ENCODE measurements around the gene OPN1SW. TPM values are rescaled to one million over a fixed set of nuclear protein-coding genes. Genes with fewer than 3 reads are reported as not detected.
A peak's percentile ranks its signal among the peaks of the same experiment; 100 is the strongest.

The OPN1SW gene
- total and polyA plus RNA-seq, 9 of the 15 experiments (the other 6 are each of a cell fraction or from before 2014, with no cell fraction given) = 0.84 to 1.0 TPM; not detected in 7

DNA sequence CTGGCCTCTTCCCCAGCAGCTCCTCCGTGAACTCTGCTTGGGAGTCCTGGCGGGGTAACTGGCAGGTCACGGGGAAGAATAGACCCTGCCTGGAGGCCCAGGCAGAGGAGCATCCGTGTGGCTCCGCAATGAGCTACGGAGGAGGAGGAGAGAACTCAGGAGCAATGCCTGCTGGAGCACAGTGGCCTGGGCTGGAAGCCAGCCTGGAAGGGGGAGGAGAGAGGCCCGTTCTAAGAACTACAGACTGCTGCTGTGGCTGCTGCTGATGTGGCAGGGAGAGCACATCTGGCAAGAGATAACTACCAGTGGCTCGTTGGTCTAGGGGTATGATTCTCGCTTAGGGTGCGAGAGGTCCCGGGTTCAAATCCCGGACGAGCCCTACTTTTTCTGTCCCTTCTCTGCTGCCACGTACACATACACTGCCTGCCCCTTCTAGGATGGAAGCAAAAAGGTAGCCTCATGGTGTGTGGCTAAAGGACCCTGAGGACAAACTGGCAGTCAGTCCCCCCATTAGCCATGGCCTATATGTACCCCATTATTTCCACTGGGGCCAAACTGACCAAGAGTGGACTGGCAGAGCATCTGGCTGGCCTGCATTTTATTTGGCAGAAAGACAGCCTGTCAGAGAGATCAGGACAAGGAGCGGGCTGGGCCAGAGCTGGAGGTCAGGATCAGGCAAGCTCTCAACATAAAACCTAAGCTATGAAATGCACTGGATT, 7.7 kb upstream of the OPN1SW start (continued):
- TF ChIP-seq, protein P1, sequence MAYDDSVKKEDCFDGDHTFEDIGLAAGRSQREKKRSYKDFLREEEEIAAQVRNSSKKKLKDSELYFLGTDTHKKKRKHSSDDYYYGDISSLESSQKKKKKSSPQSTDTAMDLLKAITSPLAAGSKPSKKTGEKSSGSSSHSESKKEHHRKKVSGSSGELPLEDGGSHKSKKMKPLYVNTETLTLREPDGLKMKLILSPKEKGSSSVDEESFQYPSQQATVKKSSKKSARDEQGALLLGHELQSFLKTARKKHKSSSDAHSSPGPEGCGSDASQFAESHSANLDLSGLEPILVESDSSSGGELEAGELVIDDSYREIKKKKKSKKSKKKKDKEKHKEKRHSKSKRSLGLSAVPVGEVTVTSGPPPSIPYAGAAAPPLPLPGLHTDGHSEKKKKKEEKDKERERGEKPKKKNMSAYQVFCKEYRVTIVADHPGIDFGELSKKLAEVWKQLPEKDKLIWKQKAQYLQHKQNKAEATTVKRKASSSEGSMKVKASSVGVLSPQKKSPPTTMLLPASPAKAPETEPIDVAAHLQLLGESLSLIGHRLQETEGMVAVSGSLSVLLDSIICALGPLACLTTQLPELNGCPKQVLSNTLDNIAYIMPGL (CRISPR knock-in tag; IDR thresholded peaks at IDR 0.05) = peak; percentile 97
- TF ChIP-seq TAF15 (IDR thresholded peaks at IDR 0.05; ENCODE audit: low read depth, low read length) = no peak
- TF ChIP-seq DMBX1 (CRISPR knock-in tag; IDR thresholded peaks at IDR 0.05; ENCODE audit: borderline replicate concordance) = peak; percentile 83; the same call in 1 of the 2 replicates
- TF ChIP-seq IRF2 (CRISPR knock-in tag; IDR thresholded peaks at IDR 0.05) = no peak
- TF ChIP-seq ZNF431 (CRISPR knock-in tag; IDR thresholded peaks at IDR 0.05) = peak; percentile 86
- TF ChIP-seq KAT7 (CRISPR knock-in tag; IDR thresholded peaks at IDR 0.05; ENCODE audit: borderline replicate concordance) = no peak
- TF ChIP-seq YY1 (IDR thresholded peaks at IDR 0.05; ENCODE audit: borderline replicate concordance in 1 of 3, control insufficient read depth in 1 of 3, extremely low read depth in 1 of 3, insufficient read depth in 3 of 3, insufficient read length in 1 of 3, insufficient replicate concordance in 2 of 3, low read depth in 1 of 3, low read length in 2 of 3) = peak in 1 of 3 experiments; percentile 33
- TF ChIP-seq, protein P2, sequence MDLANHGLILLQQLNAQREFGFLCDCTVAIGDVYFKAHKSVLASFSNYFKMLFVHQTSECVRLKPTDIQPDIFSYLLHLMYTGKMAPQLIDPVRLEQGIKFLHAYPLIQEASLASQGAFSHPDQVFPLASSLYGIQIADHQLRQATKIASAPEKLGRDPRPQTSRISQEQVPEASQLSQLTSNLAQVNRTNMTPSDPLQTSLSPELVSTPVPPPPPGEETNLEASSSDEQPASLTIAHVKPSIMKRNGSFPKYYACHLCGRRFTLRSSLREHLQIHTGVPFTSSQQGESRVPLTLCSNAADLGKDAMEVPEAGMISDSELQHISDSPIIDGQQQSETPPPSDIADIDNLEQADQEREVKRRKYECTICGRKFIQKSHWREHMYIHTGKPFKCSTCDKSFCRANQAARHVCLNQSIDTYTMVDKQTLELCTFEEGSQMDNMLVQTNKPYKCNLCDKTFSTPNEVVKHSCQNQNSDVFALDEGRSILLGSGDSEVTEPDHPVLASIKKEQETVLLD (IDR thresholded peaks at IDR 0.05) = peak; percentile 90
- TF ChIP-seq, protein P3, sequence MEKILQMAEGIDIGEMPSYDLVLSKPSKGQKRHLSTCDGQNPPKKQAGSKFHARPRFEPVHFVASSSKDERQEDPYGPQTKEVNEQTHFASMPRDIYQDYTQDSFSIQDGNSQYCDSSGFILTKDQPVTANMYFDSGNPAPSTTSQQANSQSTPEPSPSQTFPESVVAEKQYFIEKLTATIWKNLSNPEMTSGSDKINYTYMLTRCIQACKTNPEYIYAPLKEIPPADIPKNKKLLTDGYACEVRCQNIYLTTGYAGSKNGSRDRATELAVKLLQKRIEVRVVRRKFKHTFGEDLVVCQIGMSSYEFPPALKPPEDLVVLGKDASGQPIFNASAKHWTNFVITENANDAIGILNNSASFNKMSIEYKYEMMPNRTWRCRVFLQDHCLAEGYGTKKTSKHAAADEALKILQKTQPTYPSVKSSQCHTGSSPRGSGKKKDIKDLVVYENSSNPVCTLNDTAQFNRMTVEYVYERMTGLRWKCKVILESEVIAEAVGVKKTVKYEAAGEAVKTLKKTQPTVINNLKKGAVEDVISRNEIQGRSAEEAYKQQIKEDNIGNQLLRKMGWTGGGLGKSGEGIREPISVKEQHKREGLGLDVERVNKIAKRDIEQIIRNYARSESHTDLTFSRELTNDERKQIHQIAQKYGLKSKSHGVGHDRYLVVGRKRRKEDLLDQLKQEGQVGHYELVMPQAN (IDR thresholded peaks at IDR 0.05; ENCODE audit: borderline replicate concordance) = peak; percentile 15; the same call in 1 of the 2 replicates
- TF ChIP-seq, protein P4, sequence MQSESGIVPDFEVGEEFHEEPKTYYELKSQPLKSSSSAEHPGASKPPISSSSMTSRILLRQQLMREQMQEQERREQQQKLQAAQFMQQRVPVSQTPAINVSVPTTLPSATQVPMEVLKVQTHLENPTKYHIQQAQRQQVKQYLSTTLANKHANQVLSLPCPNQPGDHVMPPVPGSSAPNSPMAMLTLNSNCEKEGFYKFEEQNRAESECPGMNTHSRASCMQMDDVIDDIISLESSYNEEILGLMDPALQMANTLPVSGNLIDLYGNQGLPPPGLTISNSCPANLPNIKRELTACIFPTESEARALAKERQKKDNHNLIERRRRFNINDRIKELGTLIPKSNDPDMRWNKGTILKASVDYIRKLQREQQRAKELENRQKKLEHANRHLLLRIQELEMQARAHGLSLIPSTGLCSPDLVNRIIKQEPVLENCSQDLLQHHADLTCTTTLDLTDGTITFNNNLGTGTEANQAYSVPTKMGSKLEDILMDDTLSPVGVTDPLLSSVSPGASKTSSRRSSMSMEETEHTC (IDR thresholded peaks at IDR 0.05) = peak; percentile 19; the same call in 1 of the 2 replicates
- TF ChIP-seq COPS2 (conservative IDR thresholded peaks at IDR 0.05) = no peak
- TF ChIP-seq L3MBTL2 (IDR thresholded peaks at IDR 0.05) = peak; percentile 58; the same call in 1 of the 2 replicates
- TF ChIP-seq, protein P5, sequence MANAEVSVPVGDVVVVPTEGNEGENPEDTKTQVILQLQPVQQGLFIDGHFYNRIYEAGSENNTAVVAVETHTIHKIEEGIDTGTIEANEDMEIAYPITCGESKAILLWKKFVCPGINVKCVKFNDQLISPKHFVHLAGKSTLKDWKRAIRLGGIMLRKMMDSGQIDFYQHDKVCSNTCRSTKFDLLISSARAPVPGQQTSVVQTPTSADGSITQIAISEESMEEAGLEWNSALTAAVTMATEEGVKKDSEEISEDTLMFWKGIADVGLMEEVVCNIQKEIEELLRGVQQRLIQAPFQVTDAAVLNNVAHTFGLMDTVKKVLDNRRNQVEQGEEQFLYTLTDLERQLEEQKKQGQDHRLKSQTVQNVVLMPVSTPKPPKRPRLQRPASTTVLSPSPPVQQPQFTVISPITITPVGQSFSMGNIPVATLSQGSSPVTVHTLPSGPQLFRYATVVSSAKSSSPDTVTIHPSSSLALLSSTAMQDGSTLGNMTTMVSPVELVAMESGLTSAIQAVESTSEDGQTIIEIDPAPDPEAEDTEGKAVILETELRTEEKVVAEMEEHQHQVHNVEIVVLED (CRISPR knock-in tag; IDR thresholded peaks at IDR 0.05) = peak; percentile 50; the same call in 1 of the 2 replicates
- peak; percentile 85; the same call in 1 of the 2 replicates for TF ChIP-seq CBX1 (IDR thresholded peaks at IDR 0.05; ENCODE audit: low read depth)

Data from K562 (cell line).